Activated CD4-positive, alpha-beta T cell treated with anti-CD3 and anti-CD28 coated beads, Interleukin-10, Interleukin-2, amounts not matched to agents 100 ng/mL and 50 ng/mL, durations not matched to agents 16 hours and 8 hours (primary cell): ENCODE measurements around the gene RFLNA.

Source experiments
- DNase-seq: peaks from one replicate; pipeline ENCODE4 v3.0.0-alpha.2; 2020

Gene RFLNA

DNA sequence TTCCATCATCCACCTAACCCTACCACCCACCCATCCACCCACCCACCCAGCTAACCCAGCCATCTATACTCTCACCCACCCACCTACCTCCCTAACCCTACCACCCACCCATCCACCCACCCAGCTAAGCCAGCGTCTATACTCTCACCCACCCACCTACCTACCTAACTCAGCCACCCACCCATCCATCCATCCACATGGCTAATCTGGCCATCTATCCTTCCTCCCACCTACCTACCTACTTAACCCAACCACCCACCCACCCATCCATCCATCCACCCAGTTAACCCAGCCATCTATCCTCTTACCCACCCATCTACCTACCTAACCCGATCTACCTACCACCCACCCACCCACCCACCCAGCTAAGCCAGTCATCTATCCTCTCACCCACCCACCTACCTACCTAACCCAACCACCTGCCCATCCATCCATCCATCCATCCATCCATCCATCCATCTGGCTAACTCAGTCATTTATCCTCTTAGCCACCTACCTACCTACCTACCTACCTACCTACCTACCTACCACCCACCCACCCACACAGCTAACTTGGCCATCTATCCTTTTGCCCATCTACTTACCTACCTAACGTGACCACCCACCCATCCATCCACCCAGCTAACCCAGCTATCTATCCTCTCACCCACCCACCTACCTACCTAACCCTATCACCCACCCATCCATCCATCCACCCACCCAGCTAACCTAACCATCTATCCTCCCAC, 44.1 kb downstream of the RFLNA start:
- DNase-seq, result no peak

DNA sequence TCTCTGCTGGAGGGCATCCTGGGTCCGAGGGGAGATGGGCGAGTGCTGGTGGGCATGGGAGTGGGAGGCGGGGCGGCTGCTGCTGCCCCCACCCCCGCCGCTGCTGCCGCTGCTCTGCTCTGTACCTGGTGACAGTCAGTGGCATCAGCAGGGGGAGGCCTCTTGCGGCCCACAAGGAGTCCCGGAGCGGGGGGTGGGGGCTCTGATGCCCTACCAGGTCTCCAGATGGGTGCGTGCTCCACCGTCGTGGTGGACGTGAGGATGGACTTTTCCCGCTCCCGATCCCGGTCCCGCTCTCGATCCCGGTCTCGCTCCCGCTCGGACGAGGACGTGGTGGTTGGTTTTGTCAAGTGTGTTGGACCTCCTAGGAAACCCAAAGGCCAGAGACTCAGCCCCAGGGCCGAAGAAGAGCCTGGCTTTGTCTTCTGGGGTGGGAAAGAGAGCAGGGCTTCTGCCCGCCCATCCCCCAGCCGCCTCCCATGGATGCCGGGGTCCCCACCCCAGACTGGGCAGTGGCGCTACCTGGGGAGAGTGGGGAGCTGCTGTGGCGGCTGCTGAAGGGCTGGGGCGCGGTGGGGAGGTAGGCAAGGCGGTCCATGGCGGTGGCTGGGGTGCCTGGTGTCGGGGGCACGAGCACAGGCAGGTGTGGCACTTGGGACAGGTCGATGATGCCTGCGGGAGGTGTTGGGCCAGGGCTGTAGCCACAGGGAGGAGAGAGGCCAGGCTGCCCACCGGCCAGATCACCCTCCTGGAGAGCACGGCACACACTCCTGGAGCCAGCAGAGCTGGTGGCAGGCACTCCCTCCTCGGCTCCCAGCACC, 45.4 kb downstream of the RFLNA start:
- no peak for DNase-seq

DNA sequence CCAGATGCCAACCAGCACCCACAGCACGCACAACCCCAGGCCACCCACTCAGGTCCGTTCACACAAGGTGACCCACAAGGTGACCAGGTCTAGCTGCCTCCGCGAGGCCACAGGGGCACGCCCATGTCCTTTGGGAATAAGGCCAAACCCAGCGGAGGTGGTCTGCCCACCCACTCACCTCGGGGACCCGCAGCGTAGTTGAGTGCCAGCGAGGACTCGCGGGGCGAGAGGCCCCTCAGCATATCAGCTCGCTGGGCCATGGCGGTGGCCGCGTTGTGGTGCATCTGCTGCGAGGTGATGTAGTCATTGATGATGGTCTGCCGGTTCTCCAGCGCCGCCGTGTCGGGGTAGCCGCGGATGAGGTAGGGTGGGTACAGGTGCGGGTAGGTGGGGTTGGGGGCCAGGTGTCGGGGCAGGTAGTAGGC, 46.8 kb downstream of the RFLNA start:
- DNase-seq, result no peak

DNA sequence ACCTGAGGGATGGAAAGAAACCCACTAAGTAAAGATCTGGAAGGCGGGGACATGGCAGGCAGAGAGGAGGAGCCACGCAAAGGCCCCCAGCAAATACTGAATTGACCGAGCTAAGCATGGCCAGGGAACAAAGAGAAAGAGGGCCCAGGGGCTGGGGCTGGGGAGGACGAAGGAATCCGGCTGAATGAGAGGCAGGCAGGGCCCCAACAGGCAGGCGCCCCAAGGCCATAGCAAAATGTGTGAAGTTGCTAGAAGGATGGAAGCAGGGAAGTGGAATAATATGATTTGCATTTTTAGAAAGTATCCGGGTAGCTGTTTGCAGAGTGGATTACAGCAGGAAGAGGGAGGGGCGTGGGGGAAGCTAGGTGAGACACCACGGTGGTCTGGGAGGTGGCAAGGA, 49.1 kb downstream of the RFLNA start:
- no peak for DNase-seq

DNA sequence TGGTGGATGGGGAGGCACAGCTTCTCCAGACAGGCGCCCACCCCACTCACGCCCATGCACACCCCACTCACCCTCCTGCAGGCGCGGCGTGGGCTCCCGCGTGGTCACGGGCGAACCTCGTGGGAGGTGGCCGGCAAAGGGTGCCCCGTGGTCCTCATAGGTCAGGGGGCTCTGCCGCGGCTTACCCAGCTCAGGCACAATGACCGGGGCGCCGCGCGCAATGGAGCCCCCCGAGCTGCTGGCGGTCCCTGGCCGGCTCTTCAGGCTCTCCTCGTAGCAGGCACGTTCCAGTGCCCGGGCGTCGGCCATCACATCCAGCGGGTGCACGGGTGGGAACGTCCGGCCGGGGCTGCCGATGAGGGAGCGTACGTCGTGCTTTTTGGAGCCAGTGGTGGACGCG, 49.6 kb downstream of the RFLNA start:
- DNase-seq, result no peak

DNA sequence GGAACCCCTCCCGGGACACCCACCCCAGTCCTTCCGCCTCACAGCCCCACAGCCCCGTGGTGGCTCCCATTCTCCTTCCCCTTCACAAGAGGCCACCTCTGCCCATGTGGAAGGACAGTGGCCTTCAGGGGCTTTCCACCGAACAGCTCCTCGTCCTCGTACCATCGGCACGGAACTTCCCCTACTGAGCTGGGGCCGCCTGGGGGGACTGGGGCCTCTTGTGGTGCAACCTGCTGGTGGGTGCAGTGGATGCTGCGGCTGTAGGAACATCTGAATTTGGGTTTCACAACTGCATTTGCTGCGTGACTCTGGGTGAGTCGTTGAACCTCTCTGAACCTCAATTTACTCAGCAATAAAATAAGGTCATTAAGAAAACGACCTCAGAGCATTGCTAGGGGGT, 50.9 kb downstream of the RFLNA start:
- DNase-seq, result no peak

DNA sequence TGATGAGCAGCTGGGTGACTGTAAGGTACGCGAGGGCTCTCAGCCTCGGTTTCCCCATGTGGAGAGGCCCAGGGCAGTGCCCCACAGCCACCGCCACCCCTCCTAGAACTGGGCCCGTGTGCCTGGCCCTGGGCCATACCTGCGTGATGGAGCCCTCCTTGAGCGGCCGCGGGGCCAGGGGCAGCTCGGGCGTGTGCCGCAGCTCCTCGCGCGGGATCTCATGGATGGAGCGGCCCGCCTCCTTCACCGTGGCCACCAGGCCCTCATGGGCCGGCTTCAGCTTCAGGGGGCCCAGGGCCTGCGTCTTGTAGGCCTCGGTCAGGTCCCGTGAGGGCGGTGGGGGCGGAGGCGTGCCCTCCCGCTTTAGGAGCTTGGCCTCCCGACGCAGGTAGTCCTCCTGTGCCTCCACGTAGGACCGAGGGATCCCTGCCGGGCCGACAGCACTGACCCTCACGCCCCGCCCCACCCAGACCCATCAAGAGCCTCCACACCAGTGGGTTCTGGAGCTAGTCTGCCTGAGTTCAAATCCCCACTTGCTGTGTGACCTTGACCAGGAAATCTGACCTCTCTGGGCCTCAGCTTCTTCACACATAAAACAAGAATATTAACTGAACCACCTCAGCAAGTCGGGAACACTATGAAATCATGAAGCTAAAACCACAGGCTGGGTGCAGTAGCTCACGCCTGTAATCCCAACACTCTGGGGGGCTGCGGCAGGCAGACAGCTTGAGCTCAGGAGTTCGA, 51.7 kb downstream of the RFLNA start:
- no peak for DNase-seq

DNA sequence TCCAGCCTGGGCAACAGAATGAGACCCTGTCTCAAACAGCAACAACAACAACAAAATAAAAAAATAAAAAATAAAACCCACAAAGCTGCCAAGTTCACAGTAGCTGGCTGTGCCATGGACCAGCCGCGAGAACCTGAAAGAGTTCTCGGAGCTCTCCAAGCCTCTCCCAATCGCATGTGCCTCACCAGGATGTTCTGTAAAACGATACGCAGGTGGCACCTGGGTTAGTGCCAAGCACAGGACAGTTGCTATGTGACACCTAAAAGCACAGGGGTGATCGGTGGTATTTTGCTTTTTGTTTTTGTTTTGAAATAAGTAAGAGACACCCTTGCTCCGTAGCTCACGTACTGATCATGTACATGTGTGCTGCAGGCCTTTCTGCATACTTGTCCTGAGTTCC, 52.4 kb downstream of the RFLNA start:
- DNase-seq, result no peak

DNA sequence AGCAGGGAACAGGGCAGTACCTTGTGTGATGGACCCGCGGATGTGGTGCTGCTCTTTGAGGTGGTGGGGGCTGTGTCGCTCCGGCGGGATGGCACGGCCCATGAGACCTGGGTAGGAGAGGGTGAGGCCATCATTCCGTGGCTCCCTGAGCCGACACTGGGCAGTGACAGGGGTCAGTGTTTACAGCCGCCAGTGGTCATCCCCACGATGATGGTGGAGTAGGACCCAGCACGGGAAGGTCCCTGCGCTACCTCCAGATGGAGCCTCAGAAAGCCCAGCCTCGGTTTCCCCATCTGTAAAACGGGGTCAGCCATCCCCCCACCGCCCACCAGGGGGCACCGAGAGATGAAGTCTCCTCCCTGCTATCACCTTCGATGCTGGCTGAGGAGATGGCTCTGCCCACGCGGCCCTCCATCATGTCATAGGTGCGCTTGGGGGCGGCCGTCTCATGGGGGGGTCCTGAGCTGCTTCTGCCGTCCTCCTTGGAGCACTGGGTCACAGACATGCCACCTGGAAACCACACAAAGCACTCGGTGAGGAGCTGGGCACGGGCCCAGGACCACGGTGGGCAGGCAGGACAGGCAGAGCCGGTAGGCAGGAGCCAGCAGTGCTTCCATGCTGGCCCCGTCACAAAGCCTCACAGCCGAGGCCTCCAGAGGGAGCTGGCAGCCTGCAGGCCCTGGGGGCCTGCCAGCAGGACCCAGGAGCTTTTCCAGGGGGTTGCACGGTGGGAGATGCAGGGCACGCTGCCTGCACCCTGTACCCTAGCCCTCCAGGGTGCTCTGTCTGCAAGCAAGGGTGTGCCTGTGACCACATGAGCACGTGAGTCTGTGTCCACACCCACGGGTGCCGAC, 53.1 kb downstream of the RFLNA start:
- peak; percentile 7 for DNase-seq

DNA sequence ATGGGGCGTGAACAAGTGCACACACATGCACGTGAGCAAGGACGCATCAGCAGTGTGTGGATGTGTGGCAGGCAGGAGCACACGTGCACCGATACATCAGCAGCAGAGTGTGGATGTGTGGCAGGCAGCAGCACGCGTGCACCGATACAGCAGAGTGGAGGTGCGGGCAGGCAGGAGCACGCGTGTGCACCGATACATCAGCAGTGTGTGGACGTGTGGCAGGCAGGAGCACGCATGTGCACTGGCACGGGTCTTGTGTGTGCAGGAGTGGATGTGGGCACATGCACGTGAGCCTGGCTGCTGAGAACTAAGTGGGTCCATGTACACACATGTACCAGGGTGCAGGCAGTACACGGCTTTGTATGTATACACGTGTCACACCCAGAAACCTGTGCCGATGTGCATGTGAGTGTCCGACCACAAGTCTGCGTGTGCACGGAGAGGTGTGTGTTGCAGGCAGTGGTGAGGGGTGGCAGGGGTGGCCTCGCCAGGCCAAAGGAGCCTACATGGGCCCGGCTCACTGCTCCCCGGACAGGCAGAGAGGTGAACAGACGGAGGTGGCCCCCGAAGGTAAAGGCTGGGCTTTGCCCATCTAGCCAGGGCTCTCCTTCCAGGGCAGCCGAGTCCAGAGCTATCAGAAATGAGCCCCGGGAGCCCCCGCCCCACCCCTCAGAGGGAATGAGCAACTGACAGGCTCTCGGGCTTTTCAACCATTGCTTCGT, 53.9 kb downstream of the RFLNA start:
- no peak for DNase-seq

DNA sequence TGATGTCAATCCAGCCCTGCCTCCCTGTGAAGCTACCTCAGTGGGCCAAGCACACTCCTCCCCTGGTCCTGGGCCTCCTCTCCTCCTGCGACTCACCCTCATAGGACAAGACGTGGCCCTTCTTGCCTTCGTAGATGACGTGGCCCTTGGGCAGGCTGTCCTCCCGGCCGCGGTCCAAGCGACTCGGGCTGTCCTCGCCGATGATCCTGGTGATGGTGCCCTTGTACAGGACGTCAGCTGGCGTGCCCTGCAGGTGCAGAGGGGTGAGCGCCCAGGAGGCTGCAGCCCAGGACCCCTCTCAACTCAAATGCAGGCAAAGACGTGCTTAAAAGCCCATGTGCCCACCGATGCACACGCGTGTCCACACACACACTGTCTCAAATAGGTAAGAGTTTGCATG, 55.6 kb downstream of the RFLNA start:
- DNase-seq, result no peak

DNA sequence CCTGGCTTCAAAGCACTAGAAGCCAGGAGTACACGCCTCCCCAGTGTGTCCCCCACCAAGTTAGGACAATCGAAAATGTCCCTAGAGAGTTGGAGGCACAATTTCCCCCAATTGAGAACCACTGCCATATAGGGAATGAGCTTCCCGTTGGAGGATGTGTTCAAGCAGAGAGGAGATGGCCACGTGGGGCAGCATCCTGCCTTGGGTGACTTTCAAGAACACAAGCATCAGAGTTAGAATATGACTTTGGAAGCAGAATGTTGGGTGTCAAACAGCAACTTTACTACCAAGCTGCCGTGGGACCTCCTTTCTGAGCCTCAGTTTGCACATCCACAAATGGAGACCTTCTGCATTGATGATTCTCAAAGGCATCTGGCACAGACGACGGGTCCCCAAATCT, 56.5 kb downstream of the RFLNA start:
- DNase-seq, result no peak

DNA sequence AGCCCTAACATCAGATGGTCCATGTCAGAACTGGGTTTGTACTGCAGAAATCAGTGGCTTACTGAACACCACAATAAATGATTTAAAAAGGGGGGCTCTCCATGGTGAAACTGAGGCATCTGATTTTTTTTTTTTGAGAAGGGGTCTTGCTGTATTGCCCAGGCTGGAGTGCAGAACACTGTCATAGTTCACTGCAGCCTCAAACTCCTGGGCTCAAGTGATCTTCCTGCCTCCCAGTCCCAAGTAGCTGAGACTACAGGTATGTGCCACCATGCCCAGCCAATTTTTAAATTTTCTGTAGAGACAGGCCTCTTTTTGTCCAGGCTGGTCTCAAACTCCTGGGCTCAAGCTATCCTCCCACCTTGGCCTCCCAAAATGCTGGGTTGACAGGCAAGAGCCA, 57.4 kb downstream of the RFLNA start:
- DNase-seq, result no peak

DNA sequence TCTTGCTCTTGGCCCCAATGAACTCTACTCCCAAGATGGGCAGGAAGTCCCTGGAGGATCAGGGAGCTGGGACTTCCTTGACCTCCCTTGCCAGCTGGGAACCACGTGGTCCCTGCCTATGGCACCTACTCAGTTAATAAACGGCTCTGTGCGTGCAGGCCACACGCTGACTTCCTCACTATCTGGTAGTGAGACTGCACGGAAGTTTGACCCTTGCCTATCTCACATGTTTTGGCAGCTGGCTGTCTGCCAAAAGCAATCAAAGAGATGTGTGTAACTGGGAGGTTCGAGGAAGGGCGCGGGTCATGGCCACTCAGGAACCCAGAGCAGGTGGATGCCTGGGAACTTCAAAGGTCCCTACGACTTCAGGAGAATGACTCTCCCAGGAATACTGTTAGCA, 57.9 kb downstream of the RFLNA start:
- DNase-seq, result no peak

DNA sequence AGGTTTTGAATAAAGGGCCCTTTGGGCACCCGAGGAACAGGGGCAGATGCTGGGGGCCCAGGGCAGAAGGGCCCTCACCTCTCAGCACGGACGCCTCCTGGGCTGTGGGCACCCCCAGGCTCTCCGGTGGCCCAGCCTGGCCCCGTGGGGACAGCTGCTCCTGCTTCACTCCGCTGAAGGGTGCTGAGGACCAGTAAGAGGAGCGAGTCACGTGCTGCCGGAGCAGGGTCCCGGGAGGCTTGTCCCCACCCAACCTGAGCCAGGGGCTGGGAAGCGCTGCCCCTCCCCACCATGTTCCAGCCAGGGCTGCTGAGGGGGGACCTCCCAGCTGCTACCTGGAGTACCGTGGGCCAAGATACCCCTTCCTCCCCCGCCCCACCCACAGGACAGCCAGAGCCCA, 59.5 kb downstream of the RFLNA start:
- DNase-seq, result no peak

DNA sequence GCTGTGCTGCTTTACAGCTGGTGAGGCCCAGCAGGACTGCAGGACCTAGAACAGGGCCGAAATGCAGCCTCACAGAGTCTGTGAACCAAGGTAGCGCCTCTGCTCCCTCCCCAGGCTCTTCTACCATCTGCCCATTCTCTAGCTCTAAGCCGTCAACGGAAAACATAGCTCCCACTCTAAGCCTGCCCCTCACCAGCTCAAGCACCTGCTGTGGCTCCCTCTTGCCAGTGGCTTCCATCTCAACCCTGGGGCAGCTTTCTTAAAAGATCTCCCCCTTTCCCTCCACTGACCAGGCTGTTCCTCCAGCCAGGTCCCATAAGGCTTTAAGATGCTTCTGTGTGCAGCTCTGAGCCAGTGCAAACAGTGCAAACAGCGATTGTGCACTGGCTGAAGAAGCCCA, 61.3 kb downstream of the RFLNA start:
- DNase-seq, result no peak

DNA sequence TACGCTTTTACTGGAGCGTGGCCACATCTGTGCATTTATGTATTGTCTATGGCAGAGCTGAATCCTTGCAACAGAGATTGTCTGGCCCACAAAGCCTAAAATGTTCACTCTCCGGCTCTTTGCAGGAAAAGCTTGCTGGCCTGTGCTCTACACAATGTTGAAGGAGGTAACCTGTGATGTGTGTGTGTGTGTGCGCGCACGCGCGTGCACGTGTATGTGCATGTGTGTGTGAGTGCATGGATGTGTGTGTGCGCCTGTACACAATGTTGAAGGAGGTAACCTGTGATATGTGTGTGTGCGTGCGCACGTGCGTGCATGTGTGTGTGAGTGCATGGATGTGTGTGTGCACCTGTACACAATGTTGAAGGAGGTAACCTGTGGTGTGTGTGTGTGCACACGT, 62.7 kb downstream of the RFLNA start:
- DNase-seq, result no peak

DNA sequence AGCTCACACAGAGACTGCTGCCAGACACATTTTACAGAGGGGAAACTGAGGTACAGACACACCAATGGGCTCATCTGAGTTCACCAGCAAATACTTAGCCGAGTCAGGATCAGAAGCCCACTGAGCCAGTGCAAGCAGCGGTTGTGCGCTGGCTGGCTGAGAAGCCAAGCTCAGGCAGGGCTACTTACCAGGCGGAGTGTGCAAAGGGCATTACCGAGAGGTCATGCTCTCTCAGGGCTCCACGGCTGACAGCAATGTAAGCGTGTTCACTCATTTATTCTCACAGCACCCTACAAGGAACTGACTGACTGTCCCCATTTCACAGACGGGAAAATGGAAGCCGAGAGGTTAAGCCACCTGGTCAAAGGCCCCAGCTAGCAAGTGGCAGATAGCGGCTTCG, 63.7 kb downstream of the RFLNA start:
- DNase-seq, result no peak

DNA sequence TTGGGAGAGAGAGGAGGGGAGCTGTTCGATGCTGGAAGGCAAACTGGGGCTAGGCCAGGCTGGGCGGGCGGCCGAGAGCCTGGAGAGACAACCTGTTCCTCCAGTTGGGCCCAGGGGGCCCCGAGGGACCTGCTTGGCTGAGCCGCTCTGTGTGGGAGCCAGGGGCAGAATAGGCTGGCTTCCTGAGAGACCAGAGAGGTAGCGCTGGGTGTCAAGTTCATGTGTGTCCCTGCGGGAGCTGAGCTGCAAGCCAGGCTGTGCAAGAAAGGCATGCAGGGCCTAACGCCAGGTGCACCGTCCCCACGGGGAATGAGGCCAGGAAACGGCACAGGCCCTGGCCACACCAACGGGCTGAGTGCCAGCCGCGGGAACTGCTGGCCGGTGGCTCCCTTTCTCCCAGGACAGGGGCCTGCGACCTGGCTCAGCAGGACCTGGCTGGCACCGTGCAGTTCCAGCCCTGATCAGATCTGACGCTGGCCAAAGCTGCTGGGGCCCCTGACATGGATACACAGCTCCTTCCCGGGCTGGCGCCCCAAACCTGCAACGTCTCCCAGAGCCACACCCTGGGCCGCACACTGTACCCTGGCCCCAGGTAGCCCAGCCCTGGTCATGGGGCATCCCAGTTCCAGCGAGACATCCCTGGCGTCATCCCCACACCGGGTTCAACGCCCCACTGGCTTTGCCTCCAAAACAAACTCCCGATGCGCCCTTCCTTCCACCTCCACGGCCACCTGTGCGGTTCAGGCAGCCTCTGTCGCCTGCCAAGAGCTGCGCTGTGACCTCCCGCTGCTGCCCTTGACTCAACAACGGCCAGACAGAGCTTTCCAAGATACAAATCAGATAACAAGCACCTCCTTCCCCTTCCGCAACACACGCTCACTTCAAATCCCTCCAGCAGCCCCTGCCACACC, 65.0 kb downstream of the RFLNA start:
- no peak for DNase-seq

DNA sequence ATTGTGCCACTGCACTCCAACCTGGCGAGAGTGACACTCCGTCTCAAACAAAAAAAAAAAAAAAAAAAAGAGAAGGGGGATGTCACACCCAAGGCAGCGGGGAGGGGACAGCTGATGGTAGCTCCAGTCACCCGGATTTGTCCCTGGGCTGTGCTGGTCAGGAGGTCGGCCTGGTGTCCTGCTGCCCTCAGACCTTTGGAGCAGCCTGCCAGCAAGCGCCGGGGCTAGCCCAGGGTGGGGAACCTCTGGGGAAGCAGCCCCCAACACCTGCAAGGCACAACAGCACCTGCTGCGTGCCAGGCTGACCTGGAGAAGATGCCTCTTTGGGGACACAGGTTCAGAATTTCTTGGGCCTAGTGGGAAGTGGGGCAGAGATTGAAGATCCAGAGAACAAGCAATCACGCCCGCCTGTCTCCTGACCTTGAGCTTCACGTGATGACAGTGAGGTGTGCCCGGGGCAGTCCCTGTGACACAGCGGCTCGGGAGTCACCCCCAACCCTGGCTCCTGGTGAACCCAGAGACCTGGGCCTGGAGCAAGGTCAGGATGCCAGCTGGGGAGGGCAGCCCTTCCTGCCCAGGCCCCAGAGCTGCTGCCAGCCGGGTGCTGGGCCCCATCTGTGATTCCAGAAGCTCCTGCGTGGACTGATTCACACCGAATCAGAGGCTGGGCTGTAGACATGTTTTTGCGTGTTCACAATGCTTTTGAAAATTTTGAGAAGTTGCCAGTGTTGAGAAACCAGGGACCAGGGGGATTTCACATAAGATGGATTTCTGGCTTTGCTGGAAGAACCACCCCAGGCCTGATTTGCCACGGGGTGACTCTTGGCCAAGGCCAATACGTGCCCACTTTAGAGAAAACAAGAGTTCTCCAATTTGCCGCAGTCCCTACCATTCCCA, 66.4 kb downstream of the RFLNA start:
- DNase-seq, result no peak
